Activated CD8-positive, alpha-beta T cell treated with anti-CD3 and anti-CD28 coated beads for 36 hours (primary cell): Measurements from ENCODE around the gene SNCAIP. TPM values are rescaled to one million over a fixed set of nuclear protein-coding genes. Genes with fewer than 3 reads are reported as not detected.

Source experiments
- ATAC-seq: fragments of 200-7000 bp; cut with Tn5 transposase; one replicate; pipeline ENCODE4 v1.10.0; 2021; ENCODE audit warnings: mild to moderate bottlenecking, moderate library complexity
- CTCF ChIA-PET: fragments of 350-600 bp; sonication (Branson Sonifier 250); formaldehyde crosslinking; loops from one replicate; lab custom pipeline; 2021; ENCODE audit warnings: antibody characterized with exemption; lab: Charles Lee
- POLR2A ChIA-PET: fragments of 350-600 bp; sonication (Branson Sonifier 250); formaldehyde crosslinking; loops from one replicate; lab custom pipeline; 2021; ENCODE audit warnings: antibody characterized with exemption; lab: Charles Lee
- DNase-seq: peaks from one replicate; pipeline ENCODE4 v3.0.0-alpha.2; 2020
- H3K27ac Mint-ChIP-seq: one replicate; pipeline ENCODE4 v1.8.0; 2021; ENCODE audit warnings: mild to moderate bottlenecking, mixed read lengths
- H3K27me3 Mint-ChIP-seq: one replicate; pipeline ENCODE4 v1.8.0; 2021; ENCODE audit warnings: mixed read lengths
- H3K36me3 Mint-ChIP-seq: one replicate; pipeline ENCODE4 v1.8.0; 2021; ENCODE audit warnings: low read depth, mixed read lengths
- H3K4me1 Mint-ChIP-seq: one replicate; pipeline ENCODE4 v1.8.0; 2021; ENCODE audit warnings: low read depth, mixed read lengths
- H3K4me3 Mint-ChIP-seq: one replicate; pipeline ENCODE4 v1.8.0; 2021; ENCODE audit warnings: mild to moderate bottlenecking, moderate library complexity, mixed read lengths
- H3K9me3 Mint-ChIP-seq: one replicate; pipeline ENCODE4 v1.8.0; 2021; ENCODE audit warnings: mixed read lengths
- CTCF ChIP-seq: fragments of 200-600 bp; IDR thresholded peaks from one replicate; pipeline ENCODE4 v1.8.0; 2022; ENCODE audit warnings: antibody characterized with exemption, mild to moderate bottlenecking
- intact Hi-C: fragments of 100-400 bp; cut with micrococcal nuclease; formaldehyde crosslinking; loops from one replicate; pipeline ENCODE4 v1.10.0; 2022
- total RNA-seq, 2 experiments: library from RNA; stranded (reverse); gene quantifications; one replicate each; pipeline ENCODE4 v1.2.3, GENCODE V29; 2021

SNCAIP gene
- total RNA-seq, 2 experiments from 2014 or later, result not detected

GRCh38 chr5:122333564-122333963 lies 21.5 kb downstream of the SNCAIP start:
- TF ChIP-seq CTCF, result no peak
- no peak for DNase-seq
- ChIA-PET POLR2A (no interaction called here), CTCF (no interaction called here)
- H3K4me3 Mint-ChIP-seq, result no peak overlapping the region
- no peak overlapping the region for H3K27ac Mint-ChIP-seq
- H3K36me3 Mint-ChIP-seq, result no peaks in the 10 kb centered on the region
- intact Hi-C loops, result no loop called here
- no peaks in the 10 kb centered on the region for H3K9me3 Mint-ChIP-seq
- no peaks in the 10 kb centered on the region for H3K4me1 Mint-ChIP-seq
- no peak for ATAC-seq
- H3K27me3 Mint-ChIP-seq, result no peaks in the 10 kb centered on the region

GRCh38 chr5:122339591-122339990 lies 27.6 kb downstream of the SNCAIP start:
- intact Hi-C loops, result no loop called here
- H3K4me3 Mint-ChIP-seq, result no peak overlapping the region
- TF ChIP-seq CTCF, result no peak
- no peak for ATAC-seq
- no peaks in the 10 kb centered on the region for H3K4me1 Mint-ChIP-seq
- no peaks in the 10 kb centered on the region for H3K9me3 Mint-ChIP-seq
- CTCF ChIA-PET, result no interaction called here
- DNase-seq, result no peak
- H3K27me3 Mint-ChIP-seq, result no peaks in the 10 kb centered on the region
- POLR2A ChIA-PET, result no interaction called here
- H3K27ac Mint-ChIP-seq, result no peak overlapping the region
- H3K36me3 Mint-ChIP-seq, result no peaks in the 10 kb centered on the region

GRCh38 chr5:122341087-122341486 lies 29.1 kb downstream of the SNCAIP start:
- ChIA-PET CTCF (no interaction called here), POLR2A (no interaction called here)

GRCh38 chr5:122342256-122342655 lies 30.2 kb downstream of the SNCAIP start:
- H3K36me3 Mint-ChIP-seq, result no peaks in the 10 kb centered on the region
- no peaks in the 10 kb centered on the region for H3K4me1 Mint-ChIP-seq
- no peak overlapping the region for H3K27ac Mint-ChIP-seq
- no peaks in the 10 kb centered on the region for H3K27me3 Mint-ChIP-seq
- POLR2A ChIA-PET, result no interaction called here
- intact Hi-C loops, result no loop called here
- no peak overlapping the region for H3K4me3 Mint-ChIP-seq
- TF ChIP-seq CTCF, result no peak
- ATAC-seq (no peak), DNase-seq (no peak)
- CTCF ChIA-PET, result no interaction called here
- no peaks in the 10 kb centered on the region for H3K9me3 Mint-ChIP-seq

More at GRCh38 chr5:122341087-122341486, 29.1 kb downstream of the SNCAIP start:
- intact Hi-C loops, result no loop called here
- DNase-seq (no peak), ATAC-seq (no peak)
- no peak overlapping the region for H3K27ac Mint-ChIP-seq
- no peak overlapping the region for H3K4me3 Mint-ChIP-seq
- H3K9me3 Mint-ChIP-seq, result no peaks in the 10 kb centered on the region
- H3K4me1 Mint-ChIP-seq, result no peaks in the 10 kb centered on the region
- H3K36me3 Mint-ChIP-seq, result no peaks in the 10 kb centered on the region
- H3K27me3 Mint-ChIP-seq, result no peaks in the 10 kb centered on the region
- TF ChIP-seq CTCF, result no peak

- intact Hi-C loops, result no loop called here
- CTCF ChIA-PET, result no interaction called here
- Mint-ChIP-seq H3K4me1 (no peaks in the 10 kb centered on the region), H3K9me3 (no peaks in the 10 kb centered on the region), H3K27ac (no peak overlapping the region), H3K36me3 (no peaks in the 10 kb centered on the region), H3K4me3 (no peak overlapping the region), H3K27me3 (no peaks in the 10 kb centered on the region)
- DNase-seq (no peak), ATAC-seq (no peak)
- POLR2A ChIA-PET, result no interaction called here
- TF ChIP-seq CTCF, result no peak
These were observed 35.0 kb downstream of the SNCAIP start for GRCh38 chr5:122346897-122347581.
